Measurements from ENCODE around the gene ZNF268. TPM values are rescaled to one million over a fixed set of nuclear protein-coding genes. Genes with fewer than 3 reads are reported as not detected.

ZNF268 gene
- 36.2 and 36.7 TPM in 2 replicates for total RNA-seq
- long read RNA-seq, full-length matches to known transcripts, result 137 of 164 reads
- long read RNA-seq, partial matches to known transcripts, result 2 of 164 reads
- long read RNA-seq, other reads (novel, unspliced or antisense), result 25 of 164 reads

GRCh38 chr12:133181238-133181959, at the start of gene ZNF268:
Gene ZNF268 (plus strand): TSS chr12:133181495. CDS start chr12:133181998, 503 bp downstream.
- Mint-ChIP-seq H3K27ac (ENCODE audit: unreplicated experiment) (peak within 1 kb of the TSS; percentile 99), H3K9me3 (peaks cover 47% of the 10 kb centered on the region), H3K4me1 (peaks cover 12% of the 10 kb centered on the region), H3K27me3 (ENCODE audit: low read depth) (no peaks in the 10 kb centered on the region), H3K36me3 (ENCODE audit: low read depth) (peaks cover 63% of the 10 kb centered on the region), H3K4me3 (peak within 1 kb of the TSS; percentile 95)
- peak; percentile 87 for TF ChIP-seq CTCF (conservative IDR thresholded peaks at IDR 0.05)
- peak; percentile 94 for DNase-seq (ENCODE audit: low read depth, low spot score)

GRCh38 chr12:133135747-133136146, 45.5 kb upstream of the ZNF268 start:
- no peak overlapping the region for H3K27ac Mint-ChIP-seq (ENCODE audit: unreplicated experiment)
- H3K4me3 Mint-ChIP-seq, result no peak overlapping the region
- H3K36me3 Mint-ChIP-seq (ENCODE audit: low read depth), result peaks cover 84% of the 10 kb centered on the region
- DNase-seq (ENCODE audit: low read depth, low spot score), result no peak
- peaks cover 39% of the 10 kb centered on the region for H3K9me3 Mint-ChIP-seq
- H3K27me3 Mint-ChIP-seq (ENCODE audit: low read depth), result no peaks in the 10 kb centered on the region
- peaks cover 10% of the 10 kb centered on the region for H3K4me1 Mint-ChIP-seq
- TF ChIP-seq CTCF (conservative IDR thresholded peaks at IDR 0.05), result no peak

- DNase-seq (ENCODE audit: low read depth, low spot score), result no peak
- Mint-ChIP-seq H3K27me3 (ENCODE audit: low read depth) (no peaks in the 10 kb centered on the region), H3K4me1 (no peaks in the 10 kb centered on the region), H3K27ac (ENCODE audit: unreplicated experiment) (no peak overlapping the region), H3K4me3 (no peak overlapping the region), H3K36me3 (ENCODE audit: low read depth) (peaks cover 76% of the 10 kb centered on the region), H3K9me3 (peaks cover 30% of the 10 kb centered on the region)
- no peak for TF ChIP-seq CTCF (conservative IDR thresholded peaks at IDR 0.05)
Observed at GRCh38 chr12:133145981-133146380, 35.3 kb upstream of the ZNF268 start.

- H3K27ac Mint-ChIP-seq (ENCODE audit: unreplicated experiment), result no peak overlapping the region
- H3K9me3 Mint-ChIP-seq, result peaks cover 48% of the 10 kb centered on the region
- no peak overlapping the region for H3K4me3 Mint-ChIP-seq
- DNase-seq (ENCODE audit: low read depth, low spot score), result no peak
- peaks cover 89% of the 10 kb centered on the region for H3K36me3 Mint-ChIP-seq (ENCODE audit: low read depth)
- H3K4me1 Mint-ChIP-seq, result no peaks in the 10 kb centered on the region
- no peaks in the 10 kb centered on the region for H3K27me3 Mint-ChIP-seq (ENCODE audit: low read depth)
- no peak for TF ChIP-seq CTCF (conservative IDR thresholded peaks at IDR 0.05)
Observed at GRCh38 chr12:133156125-133156690, 25.1 kb upstream of the ZNF268 start.

- Mint-ChIP-seq H3K4me3 (no peak overlapping the region), H3K27ac (ENCODE audit: unreplicated experiment) (no peak overlapping the region), H3K4me1 (no peaks in the 10 kb centered on the region), H3K9me3 (peaks cover 34% of the 10 kb centered on the region), H3K36me3 (ENCODE audit: low read depth) (peaks cover 26% of the 10 kb centered on the region), H3K27me3 (ENCODE audit: low read depth) (no peaks in the 10 kb centered on the region)
- no peak for TF ChIP-seq CTCF (conservative IDR thresholded peaks at IDR 0.05)
- no peak for DNase-seq (ENCODE audit: low read depth, low spot score)
Observed at GRCh38 chr12:133165776-133166175, 15.5 kb upstream of the ZNF268 start.

All from neural crest cell (in vitro differentiated cells).